Body of pancreas (tissue), 4 donors: ENCODE measurements around the gene CD58.

Experiments
- POLR2A ChIP-seq, 3 donors: fragments of 450-650 bp; IDR thresholded peaks; one replicate each; pipeline ENCODE4 v1.6.1; 2016; ENCODE audit warnings: antibody characterized with exemption in 3 of 3, mild to moderate bottlenecking in 2 of 3
- TF ChIP-seq, protein P1 (sequence below), 7 experiments: fragments of 450-650 bp in 4 of 7; fragments of 200-600 bp in 3 of 7; sonication (generic) in 3 of 7; IDR thresholded peaks; one replicate each; pipeline ENCODE4 v1.5.1; 2016 to 2019; ENCODE audit warnings: antibody characterized with exemption in 7 of 7

DNA sequence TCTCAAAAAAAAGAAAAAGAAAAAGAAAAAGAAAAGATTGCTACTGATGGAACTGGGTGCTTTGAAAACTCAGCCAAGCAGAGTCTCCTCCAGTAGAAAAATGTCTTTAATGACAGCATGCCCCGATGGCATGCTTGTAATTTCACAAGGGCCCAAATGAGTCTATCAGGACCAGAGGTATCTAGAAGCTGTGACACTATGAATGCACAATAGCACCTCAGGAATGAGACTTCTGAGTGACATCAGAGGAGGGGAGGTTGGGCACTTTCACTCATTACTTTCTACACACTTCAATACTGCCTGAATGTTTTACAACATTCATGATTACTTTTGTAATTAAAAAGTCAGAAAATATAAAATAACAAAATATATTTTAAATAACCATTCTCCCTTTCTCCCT lies 15.1 kb upstream of the CD58 start:
- TF ChIP-seq, protein P1, sequence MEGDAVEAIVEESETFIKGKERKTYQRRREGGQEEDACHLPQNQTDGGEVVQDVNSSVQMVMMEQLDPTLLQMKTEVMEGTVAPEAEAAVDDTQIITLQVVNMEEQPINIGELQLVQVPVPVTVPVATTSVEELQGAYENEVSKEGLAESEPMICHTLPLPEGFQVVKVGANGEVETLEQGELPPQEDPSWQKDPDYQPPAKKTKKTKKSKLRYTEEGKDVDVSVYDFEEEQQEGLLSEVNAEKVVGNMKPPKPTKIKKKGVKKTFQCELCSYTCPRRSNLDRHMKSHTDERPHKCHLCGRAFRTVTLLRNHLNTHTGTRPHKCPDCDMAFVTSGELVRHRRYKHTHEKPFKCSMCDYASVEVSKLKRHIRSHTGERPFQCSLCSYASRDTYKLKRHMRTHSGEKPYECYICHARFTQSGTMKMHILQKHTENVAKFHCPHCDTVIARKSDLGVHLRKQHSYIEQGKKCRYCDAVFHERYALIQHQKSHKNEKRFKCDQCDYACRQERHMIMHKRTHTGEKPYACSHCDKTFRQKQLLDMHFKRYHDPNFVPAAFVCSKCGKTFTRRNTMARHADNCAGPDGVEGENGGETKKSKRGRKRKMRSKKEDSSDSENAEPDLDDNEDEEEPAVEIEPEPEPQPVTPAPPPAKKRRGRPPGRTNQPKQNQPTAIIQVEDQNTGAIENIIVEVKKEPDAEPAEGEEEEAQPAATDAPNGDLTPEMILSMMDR (IDR thresholded peaks at IDR 0.05): no peak
- no peak for TF ChIP-seq POLR2A (IDR thresholded peaks at IDR 0.05)
